Right lobe of liver (tissue), 4 donors: Measurements from ENCODE around the gene TENT5C.

Experiments used
- POLR2A ChIP-seq: fragments of 450-650 bp; IDR thresholded peaks from one replicate; pipeline ENCODE4 v1.6.1; 2017; ENCODE audit warnings: antibody characterized with exemption, mild to moderate bottlenecking
- TF ChIP-seq, protein P1 (sequence below), 4 donors: fragments of 200-600 bp in 3 of 4; fragments of 450-650 bp in 1 of 4; IDR thresholded peaks; one replicate each; pipeline versions ENCODE4 v1.5.1 to v1.8.0; 2016 to 2022; ENCODE audit warnings: antibody characterized with exemption in 4 of 4, mild to moderate bottlenecking in 2 of 4
- donor health status: DM: no; HTN: no; CAD: no.
- donor health status: DM: no; HTN: no; CAD: no.
- donor health status: DM: no; HTN: yes; CAD: no.

DNA sequence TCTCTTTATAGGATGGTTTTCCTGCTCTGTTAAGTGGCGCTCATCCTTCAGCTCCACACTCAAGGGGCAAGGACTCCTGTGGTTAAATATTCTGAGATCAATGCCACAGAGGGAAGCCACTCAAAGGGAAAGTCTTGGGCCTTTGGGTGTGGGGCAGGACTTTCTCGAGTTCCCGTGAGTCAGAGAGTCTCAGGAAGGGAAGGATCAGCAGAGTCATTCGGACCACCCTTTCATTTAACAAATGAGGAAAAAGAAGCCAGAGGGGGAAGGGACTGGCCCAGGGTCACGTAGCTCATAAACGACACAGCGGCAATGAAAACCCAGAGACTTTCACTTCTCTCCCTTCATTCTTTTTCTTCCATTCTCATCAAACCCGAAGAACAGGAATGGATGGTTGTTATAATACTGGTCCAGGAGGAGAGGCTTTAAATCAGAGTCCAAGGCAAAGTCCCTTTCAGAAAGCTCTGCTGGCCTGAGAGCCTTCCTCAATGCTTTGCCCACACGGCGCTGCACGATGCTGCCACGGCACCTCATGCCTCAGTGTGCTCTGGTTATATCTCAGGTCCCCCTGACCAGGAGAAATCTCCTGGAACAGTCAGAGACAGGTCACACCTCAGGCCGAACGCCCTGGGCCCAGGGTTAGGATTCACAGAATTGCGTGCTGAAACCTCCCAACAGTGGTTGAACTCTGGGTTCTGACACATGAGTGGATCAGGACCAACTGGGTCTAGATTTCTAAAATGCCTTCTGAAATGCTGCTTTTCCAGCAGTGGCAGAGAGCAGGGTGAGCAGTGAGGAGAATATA is 65.3 kb downstream of the TENT5C start:
- TF ChIP-seq POLR2A, result no peak
- TF ChIP-seq, protein P1, sequence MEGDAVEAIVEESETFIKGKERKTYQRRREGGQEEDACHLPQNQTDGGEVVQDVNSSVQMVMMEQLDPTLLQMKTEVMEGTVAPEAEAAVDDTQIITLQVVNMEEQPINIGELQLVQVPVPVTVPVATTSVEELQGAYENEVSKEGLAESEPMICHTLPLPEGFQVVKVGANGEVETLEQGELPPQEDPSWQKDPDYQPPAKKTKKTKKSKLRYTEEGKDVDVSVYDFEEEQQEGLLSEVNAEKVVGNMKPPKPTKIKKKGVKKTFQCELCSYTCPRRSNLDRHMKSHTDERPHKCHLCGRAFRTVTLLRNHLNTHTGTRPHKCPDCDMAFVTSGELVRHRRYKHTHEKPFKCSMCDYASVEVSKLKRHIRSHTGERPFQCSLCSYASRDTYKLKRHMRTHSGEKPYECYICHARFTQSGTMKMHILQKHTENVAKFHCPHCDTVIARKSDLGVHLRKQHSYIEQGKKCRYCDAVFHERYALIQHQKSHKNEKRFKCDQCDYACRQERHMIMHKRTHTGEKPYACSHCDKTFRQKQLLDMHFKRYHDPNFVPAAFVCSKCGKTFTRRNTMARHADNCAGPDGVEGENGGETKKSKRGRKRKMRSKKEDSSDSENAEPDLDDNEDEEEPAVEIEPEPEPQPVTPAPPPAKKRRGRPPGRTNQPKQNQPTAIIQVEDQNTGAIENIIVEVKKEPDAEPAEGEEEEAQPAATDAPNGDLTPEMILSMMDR (IDR thresholded peaks at IDR 0.05), result no peak
